HG02885 (cell line): ENCODE data around the gene EEF2K.

ENCODE experiments used
- ATAC-seq: cut with Tn5 transposase; IDR thresholded peaks from one replicate; pipeline ENCODE4 v1.9.1; 2021; ENCODE audit warnings: mild to moderate bottlenecking; ENCODE audit not compliant: unreplicated experiment, poor library complexity

Gene EEF2K

DNA sequence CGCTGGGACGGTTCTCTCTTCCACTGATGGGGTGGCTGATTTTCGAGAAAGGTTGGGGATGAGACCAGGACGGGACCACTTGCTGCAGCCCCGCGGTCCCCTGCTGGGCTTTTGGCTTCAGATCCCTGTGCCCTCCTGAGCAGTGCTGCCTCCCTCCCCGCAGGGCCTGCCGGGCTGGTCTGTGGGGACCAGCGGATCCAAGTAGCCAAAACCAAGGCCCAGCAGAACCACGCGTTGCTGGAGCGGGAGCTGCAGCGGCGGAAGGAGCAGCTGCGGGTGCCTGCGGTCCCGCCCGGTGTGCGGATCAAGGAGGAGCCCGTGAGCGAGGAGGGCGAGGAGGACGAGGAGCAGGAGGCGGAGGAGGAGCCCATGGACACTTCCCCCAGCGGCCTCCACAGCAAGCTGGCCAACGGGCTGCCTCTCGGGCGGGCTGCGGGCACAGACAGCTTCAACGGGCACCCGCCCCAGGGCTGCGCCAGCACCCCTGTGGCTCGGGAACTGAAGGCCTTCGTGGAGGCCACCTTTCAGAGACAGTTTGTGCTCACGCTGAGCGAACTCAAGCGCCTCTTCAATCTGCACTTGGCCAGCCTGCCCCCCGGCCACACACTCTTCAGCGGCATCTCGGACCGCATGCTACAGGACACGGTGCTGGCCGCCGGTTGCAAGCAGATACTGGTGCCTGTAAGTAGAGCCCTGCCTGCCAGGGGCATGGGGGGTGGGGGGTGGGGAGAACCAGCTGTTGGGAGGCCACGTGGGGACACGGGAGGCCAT lies 119.7 kb downstream of the EEF2K start:
- ATAC-seq, result no peak

DNA sequence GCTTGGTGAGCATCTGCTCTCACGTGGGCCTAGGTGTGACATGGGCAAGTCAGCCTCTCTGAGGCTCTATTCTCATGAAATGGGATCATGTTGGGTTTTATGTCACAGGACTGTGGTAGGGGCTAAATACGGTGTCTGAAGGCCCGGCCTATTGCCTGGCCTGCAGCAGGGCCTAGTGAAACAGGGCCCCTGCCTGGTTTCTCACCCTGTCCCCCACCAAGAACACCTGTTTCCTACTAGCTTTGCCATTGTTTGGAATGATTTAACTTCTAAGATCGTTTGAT lies 120.2 kb downstream of the EEF2K start:
- ATAC-seq, result no peak

DNA sequence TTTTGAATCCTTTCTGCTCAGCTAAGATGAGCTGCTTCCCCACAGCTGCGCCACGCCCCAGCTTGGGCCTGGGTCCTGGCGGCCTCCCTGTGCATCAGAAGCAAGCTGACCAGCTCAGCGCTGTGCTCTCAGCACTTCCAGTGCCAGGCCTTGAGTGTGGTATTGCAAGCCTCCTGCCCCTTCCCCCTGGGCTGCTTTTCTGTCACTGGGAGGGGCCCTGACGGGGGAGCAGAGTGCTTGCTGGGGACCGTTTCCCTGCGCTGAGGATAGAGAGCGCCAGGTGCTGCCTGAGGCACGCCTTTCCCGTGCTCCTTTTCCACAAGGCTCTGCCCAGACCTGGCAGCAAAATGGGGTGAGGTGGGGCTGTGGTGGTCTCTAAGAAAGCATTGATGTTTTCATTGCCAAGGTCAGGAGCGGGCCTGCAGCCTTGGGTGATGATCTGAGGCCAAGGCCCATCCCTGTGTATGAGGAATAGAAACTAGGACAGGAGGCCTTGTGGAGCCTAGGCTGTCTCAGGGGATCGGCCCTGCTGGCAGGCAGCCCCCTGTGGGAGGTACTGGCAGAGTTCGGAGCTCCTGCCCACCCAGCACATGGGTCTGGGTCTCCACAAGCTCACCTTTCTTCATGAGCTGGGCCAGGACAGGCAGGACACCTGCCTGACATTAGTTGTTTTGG lies 120.8 kb downstream of the EEF2K start:
- ATAC-seq, result no peak

DNA sequence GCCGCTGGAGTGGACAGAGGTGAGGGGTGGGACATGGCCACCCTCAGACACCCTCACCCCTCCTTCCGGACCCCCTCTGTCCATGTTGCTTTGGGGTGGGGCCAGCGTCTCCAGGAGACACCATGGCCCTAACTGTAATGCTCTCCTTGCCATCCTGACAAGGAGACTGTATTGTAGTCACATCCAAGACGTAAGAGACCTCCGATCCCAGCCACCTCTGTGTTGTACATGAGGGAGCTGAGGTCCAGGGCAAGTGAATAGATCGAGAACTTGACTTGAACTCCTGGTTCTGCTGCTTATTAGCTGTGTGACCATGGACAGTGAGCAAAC lies 121.3 kb downstream of the EEF2K start:
- no peak for ATAC-seq

DNA sequence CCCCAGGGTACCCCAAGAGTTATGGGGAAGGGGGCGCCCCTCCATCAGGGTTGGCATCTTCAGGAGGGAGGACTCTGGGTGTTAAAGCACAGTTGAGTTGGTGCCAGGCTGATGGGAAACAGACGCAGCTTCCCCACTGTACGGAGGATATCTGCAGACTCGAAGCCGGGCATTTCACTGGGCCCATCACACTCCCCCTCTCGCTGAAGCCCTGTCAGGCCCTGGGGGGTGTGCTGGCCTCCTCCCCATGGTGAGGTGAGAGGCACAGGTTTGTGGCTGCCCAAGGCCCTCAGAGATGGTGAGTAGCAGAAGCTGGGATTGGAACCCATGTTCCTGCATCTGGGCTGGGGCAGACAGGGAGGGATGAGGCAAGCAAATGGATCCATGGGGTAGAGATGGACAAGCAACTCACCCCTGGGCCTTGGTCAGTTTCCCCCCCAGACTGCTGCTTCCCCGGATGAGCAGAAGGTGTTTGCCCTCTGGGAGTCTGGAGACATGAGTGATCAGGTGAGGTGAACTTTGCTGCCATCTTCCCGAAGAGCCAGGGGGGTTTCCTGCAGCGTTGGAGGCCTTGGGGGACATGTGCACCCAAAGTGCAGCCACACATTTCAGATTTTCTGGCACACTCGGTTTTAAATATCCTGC lies 122.1 kb downstream of the EEF2K start:
- ATAC-seq, result no peak

DNA sequence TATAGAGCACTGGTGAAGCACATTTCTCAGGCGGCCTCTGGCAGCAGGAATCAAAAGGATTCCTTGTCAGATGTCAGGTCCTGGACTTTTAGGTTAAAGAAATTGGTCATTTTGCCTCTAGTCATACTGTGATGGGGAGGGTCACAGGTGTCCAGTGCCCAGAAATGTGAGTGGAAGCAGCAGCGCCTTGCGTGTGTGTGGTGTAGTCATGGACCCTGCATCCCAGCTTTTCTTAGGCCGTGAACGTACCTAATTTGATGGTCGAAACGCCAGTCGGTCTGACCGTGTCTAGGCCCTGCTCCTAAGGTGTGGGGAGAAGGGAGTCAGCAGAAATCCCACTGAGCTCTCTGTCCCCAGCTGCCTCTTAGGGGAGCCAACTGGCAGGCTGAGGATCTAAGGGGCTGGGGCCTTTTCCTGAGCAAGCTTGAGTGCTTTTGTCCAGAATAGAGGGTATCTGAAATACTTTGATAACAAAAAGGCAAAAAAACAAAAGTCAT lies 123.2 kb downstream of the EEF2K start:
- ATAC-seq, result no peak

DNA sequence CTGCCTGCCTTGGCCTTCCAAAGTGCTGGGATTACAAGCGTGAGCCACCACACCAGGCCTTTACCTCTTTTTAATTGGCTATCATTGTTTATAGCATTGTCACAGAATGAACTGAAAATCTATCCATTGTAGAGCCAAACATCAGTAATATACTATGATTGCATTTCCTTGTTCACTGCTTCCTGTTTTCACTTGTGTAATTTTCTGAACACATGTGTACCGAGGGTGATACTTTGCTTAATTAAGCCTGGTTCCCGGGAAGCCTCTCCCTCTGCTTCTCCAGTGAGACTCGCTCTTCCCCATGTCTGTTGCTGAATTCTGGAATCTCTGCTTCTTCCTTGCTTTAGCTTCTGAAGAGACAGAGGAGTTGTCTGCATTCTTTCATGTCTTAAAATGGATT lies 124.2 kb downstream of the EEF2K start:
- ATAC-seq, result no peak

DNA sequence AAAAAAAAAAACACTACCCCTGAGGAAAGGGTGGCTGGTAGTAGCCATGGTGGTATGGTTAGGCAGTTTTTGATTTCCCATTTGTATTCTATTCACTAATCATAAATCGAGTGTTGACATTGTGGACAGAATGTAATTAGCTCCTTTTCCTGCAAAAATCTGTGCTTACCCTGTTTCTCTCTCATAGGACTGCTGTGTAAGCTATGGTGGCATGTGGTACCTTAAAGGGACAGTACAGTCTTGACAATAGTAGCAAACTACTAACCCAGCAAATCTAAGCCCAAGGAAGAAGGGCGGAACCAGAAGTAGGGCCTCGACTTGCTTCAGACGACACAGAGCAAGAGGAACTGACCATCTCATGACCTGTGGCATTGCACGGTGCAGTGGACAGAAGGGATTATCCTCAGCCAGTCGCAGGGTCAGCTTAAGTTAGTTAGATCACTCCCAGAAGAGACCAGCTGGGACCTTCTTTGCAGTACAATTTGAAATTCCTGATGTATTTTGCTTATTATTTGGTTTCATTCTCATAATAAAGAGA lies 127.4 kb downstream of the EEF2K start:
- ATAC-seq, result no peak

DNA sequence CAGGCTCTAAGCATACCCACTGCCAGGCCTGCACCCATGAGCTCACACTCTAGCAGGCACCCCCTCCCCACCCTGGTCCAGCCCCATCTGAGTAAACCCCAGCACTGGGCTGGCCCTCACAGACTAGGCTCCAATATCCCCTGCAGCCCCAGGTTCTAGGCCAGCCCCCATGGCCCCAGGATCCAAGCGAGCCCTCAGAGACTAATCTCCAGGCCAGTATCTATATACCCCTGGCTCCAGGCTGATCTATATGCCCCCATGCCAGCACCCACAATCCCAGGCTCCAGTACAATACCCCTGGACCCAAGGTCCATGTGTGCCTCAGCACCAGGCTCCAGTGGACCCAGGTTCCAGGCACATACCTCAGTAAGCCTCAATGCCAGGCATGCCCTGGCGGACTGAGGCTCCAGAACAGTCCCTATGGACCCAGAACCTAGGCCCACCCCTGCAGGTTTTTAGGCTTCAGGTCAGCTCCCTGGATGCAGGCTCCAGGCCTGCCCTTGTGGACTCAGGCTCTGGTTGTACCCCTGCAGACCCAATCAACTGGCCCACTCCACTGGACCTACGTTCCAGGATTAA lies 129.7 kb downstream of the EEF2K start:
- no peak for ATAC-seq

DNA sequence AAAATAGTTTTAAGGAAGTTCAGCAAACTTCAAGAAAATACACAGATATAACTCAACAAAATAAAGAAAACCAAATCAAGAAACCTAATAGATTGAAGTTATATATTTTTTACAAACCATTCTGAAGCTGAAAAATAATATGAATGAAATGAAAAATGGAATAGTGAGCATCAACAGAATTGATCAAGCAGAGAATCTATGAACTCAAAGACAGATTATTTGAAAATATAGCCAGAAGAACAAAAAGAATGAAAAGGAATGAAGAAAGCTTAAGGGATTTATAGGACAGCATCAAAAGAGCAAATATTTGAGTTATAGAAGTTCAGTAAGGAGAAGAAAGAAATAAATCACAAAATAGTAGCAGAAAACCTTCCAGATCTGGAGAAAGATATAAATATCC lies 130.5 kb downstream of the EEF2K start:
- ATAC-seq, result no peak

DNA sequence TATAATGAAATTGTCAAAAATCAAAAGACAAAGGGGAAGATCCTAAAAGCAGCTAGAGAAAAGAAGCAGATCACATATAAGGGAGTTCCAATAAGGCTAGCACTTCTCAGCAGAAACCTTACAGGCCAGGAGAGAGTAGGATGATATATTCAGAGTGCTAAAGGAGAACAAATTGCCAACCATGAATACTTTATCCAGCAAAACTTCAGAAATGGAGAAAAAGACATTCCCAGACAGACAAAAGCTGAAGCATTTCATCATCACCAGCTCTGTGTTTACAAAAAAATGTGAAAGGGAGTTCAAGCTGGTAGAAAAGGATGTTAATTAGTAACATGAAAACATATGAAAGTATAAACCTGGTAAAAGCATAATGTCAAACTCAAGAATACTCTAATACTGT lies 131.0 kb downstream of the EEF2K start:
- no peak for ATAC-seq

DNA sequence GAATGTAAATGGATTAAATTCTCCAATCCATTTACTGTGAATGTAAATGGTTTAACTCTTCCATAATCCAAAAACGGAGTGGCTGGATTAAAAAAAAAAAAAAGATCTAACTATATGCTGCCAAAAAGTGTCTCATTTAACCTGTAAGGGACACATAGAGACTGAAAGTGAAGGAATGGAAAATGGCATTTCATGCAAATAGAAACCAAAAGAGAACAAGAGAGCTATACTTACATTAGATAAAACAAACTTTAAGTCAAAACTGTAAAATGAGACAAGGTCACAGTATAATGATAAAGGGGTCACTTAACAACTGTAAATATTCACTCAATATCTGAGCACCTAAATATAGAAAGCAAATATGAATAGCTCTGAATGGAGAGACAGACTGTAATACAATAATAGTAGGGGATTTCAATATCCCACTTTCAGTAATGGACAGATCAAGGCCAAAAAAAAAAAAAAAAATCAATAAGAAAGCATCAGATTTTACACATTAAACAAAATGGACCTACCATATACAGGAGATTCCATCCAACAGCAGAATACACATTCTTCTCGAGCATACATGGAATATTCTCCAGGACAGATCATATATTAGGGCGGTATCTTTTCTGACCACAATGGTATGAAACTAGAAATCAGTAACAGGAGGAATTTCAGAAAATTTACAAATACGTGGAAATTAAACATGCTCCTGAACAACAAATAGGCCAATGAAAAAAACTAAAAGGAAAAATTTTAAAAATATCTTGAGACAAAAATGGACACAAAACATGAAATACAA lies 132.0 kb downstream of the EEF2K start:
- ATAC-seq, result no peak
